ENCODE measurements around the gene ZFP57.

ZFP57 gene

GRCh38 chr6:29680904-29681303 lies at the start of gene ZFP57:
Gene ZFP57 (minus strand): TSS chr6:29681152. CDS start chr6:29677003, 4,149 bp downstream.
- DNase-seq (ENCODE audit: low read depth) = no peak

DNA sequence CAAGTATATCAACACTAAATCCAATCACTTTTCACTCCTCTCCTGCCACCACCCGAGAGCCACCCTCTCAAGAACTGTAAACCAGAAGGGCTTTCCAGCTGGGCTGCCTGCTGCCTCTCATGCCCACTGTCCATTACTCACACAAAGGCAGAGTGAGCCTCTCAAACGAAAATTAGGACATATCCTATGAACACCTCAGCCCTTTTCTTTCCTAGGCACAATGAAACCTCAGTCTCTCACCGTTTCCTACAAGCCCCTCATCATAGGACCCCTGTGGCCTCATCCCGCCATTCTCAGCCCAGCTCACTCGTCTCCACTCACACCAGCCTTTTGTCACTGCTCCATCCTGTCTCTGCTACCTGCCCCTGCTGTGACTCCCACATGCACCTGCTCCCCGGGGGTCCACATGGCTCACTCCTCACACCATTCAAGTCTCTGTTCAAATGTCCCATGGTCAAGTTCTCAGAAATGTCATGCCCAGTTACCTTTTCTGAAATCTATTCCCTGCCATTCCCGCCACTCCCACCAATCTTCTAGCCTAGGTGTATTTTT lies 49.7 kb upstream of the ZFP57 start:
- DNase-seq (ENCODE audit: low read depth) = no peak

DNA sequence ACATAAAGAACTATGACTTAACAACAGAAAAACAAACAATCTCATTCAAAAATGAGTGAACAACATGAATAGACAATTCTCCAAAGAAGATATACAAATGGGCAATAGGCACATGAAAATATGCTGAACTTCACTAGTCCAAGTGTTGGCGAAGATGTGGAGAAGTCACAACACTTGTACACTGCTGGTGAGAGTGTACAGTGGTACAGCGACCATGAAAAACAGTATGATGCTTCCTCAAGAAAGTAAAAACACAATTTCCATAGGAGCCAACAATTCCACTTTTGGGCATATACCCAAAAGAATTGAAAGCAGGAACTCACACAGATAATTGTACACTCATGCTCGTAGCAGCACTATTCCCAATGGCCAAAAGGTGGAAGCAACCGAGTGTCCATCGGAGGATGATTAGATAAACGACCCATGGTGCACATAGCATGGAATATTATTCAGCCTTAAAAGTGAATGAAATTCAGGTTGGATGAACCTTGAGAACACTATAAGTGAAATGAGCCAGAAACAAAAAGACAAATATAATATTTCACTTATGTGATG lies 48.9 kb upstream of the ZFP57 start:
- DNase-seq (ENCODE audit: low read depth) = no peak

- DNase-seq (ENCODE audit: low read depth) = no peak
These were observed 47.9 kb upstream of the ZFP57 start for GRCh38 chr6:29728875-29729270.

GRCh38 chr6:29728173-29728874 lies 47.4 kb upstream of the ZFP57 start:
- no peak for DNase-seq (ENCODE audit: low read depth)

DNA sequence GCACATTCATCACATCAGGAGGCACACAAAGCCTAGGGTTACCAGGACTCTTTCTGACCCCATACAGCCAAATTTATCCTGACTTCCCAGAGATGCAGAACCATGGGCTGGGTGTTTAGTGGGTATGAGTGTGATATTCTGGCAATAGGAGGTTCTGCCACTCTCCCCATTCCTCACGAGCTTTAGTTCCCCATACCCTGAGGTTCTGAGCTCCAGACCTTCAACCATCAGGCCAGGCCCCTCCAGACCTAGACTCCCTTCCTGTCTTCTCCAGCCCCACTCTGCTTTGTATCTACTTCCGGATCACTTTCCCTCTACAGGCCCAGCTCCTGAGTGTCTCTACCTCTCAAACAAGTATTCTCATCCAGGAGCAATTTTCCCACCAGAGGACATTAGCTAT lies 46.7 kb upstream of the ZFP57 start:
- no peak for DNase-seq (ENCODE audit: low read depth)

- no peak for DNase-seq (ENCODE audit: low read depth)
These were observed 45.7 kb upstream of the ZFP57 start for GRCh38 chr6:29726571-29727194.

- no peak for DNase-seq (ENCODE audit: low read depth)
These were observed 45.0 kb upstream of the ZFP57 start for GRCh38 chr6:29726001-29726400.

- no peak for DNase-seq (ENCODE audit: low read depth)
These were observed 44.3 kb upstream of the ZFP57 start for GRCh38 chr6:29724937-29725869.

DNA sequence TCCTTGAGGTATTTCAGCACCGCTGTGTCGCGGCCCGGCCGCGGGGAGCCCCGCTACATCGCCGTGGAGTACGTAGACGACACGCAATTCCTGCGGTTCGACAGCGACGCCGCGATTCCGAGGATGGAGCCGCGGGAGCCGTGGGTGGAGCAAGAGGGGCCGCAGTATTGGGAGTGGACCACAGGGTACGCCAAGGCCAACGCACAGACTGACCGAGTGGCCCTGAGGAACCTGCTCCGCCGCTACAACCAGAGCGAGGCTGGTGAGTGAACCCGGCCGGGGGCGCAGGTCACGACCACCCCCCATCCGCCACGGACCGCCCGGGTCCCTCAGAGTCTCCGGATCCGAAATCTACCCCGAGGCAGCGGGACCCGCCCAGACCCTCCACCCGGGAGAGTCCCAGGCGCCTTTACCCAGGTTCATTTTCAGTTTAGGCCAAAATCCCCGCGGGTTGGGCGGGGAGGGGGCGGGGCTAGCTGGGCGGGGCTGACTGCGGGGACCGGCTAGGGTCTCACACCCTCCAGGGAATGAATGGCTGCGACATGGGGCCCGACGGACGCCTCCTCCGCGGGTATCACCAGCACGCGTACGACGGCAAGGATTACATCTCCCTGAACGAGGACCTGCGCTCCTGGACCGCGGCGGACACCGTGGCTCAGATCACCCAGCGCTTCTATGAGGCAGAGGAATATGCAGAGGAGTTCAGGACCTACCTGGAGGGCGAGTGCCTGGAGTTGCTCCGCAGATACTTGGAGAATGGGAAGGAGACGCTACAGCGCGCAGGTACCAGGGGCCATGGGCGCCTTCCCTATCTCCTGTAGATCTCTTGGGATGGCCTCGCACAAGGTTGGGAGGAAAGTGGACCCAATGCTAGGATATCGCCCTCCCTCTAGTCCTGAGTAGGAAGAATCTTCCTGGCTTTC lies 43.0 kb upstream of the ZFP57 start:
- peak; percentile 78 for DNase-seq (ENCODE audit: low read depth)

GRCh38 chr6:29723262-29723665 lies 42.3 kb upstream of the ZFP57 start, which contains the start of gene HLA-F:
Gene HLA-F (plus strand): TSS chr6:29723434. CDS start chr6:29723464, 30 bp downstream.
- peak; percentile 73 for DNase-seq (ENCODE audit: low read depth)

GRCh38 chr6:29720863-29721262 lies 39.9 kb upstream of the ZFP57 start:
- DNase-seq (ENCODE audit: low read depth) = no peak

- no peak for DNase-seq (ENCODE audit: low read depth)
These were observed 29.5 kb upstream of the ZFP57 start for GRCh38 chr6:29710281-29710941.

DNA sequence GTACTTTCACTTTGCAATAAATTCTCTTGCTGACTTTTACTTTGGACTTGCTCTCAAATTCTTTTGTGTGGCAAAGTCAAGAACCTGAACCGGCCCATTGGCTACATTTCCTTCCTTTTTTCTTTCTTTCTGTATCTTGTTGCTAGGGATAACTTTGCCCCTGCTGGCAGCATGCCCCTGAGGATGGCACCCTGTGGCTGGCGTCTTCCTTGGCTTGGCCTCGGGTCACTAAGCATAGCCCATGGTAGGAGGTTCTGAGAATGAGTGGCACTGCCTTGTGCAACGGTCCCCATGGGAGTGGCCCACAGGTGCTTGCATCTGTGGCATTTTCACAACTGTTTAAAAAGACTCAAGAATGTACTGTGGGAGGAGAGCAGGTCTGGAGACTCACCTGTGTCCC lies 28.2 kb upstream of the ZFP57 start:
- no peak for DNase-seq (ENCODE audit: low read depth)

GRCh38 chr6:29708432-29709179 lies 27.7 kb upstream of the ZFP57 start:
- peak; percentile 41 for DNase-seq (ENCODE audit: low read depth)

- DNase-seq (ENCODE audit: low read depth) = no peak
These were observed 24.7 kb upstream of the ZFP57 start for GRCh38 chr6:29705389-29706231.

- peak; percentile 59 for DNase-seq (ENCODE audit: low read depth)
These were observed 21.7 kb upstream of the ZFP57 start for GRCh38 chr6:29702519-29703103.
